PC-3 (cell line): Measurements from ENCODE around the gene EMC1. TPM values are rescaled to one million over a fixed set of nuclear protein-coding genes. Genes with fewer than 3 reads are reported as not detected.

Experiments used
- ATAC-seq: fragments of 200-7000 bp; cut with Tn5 transposase; 2 replicates; pipeline ENCODE4 v1.9.1; 2020; ENCODE audit warnings: mild to moderate bottlenecking, moderate library complexity
- BruUV-seq: library from RNA; stranded (reverse); fragments of 400-500 nt; replicated peaks from 2 replicates; lab custom pipeline; 2021; lab: Mats Ljungman, UMichigan
- CTCF ChIA-PET: fragments of 300-600 bp; sonication (Branson Sonifier 250); formaldehyde crosslinking; loops from one replicate; lab custom pipeline; 2022; ENCODE audit warnings: antibody characterized with exemption; lab: Charles Lee
- POLR2A ChIA-PET: fragments of 300-600 bp; sonication (Branson Sonifier 250); formaldehyde crosslinking; loops from one replicate; lab custom pipeline; 2022; ENCODE audit warnings: antibody characterized with exemption; ENCODE audit not compliant: unreplicated experiment; lab: Charles Lee
- DNase-seq: peaks from one replicate; pipeline ENCODE4 v3.0.0-alpha.2; 2015
- H2AFZ ChIP-seq: fragments of 300-600 bp; sonication (generic); 2 replicates; pipeline ENCODE4 v1.6.0; 2016; ENCODE audit warnings: antibody characterized with exemption, low read length
- H3F3A ChIP-seq: fragments of 300-600 bp; sonication (generic); one replicate; pipeline ENCODE4 v1.6.0; 2017; ENCODE audit warnings: antibody characterized with exemption, low read length, control low read depth, mild to moderate bottlenecking; ENCODE audit not compliant: unreplicated experiment
- H3K27ac ChIP-seq: fragments of 300-600 bp; sonication (generic); 2 replicates; pipeline ENCODE4 v1.5.1; 2016; ENCODE audit warnings: mild to moderate bottlenecking, low read length
- H3K27me3 ChIP-seq: fragments of 300-600 bp; sonication (generic); 2 replicates; pipeline ENCODE4 v1.6.1; 2016; ENCODE audit warnings: low read length, mixed read lengths
- H3K36me3 ChIP-seq: fragments of 300-600 bp; sonication (generic); 2 replicates; pipeline ENCODE4 v1.6.1; 2016; ENCODE audit warnings: low read depth, mixed run types, low read length, mixed read lengths
- H3K4me1 ChIP-seq: fragments of 300-600 bp; sonication (generic); 2 replicates; pipeline ENCODE4 v1.5.1; 2016; ENCODE audit warnings: low read length; ENCODE audit not compliant: insufficient read depth
- H3K4me2 ChIP-seq: fragments of 300-600 bp; sonication (generic); 2 replicates; pipeline ENCODE4 v1.6.0; 2016; ENCODE audit warnings: low read length
- H3K4me3 ChIP-seq: fragments of 300-600 bp; sonication (generic); 2 replicates; pipeline ENCODE4 v1.5.1; 2016; ENCODE audit warnings: mild to moderate bottlenecking, low read length, mixed read lengths
- H3K79me2 ChIP-seq: fragments of 300-600 bp; sonication (generic); 2 replicates; pipeline ENCODE4 v1.6.1; 2017; ENCODE audit warnings: low read length, mixed read lengths
- H3K9ac ChIP-seq: fragments of 300-600 bp; sonication (generic); 2 replicates; pipeline ENCODE4 v1.6.0; 2016; ENCODE audit warnings: mild to moderate bottlenecking, low read length
- H3K9me2 ChIP-seq: fragments of 300-600 bp; sonication (generic); replicated peaks from 2 replicates; pipeline ENCODE4 v1.6.1; 2016; ENCODE audit warnings: mixed run types, low read length, mixed read lengths
- H3K9me3 ChIP-seq: fragments of 300-600 bp; sonication (generic); 2 replicates; pipeline ENCODE4 v1.6.1; 2016; ENCODE audit warnings: low read length, mixed read lengths
- H4K20me1 ChIP-seq: fragments of 300-600 bp; sonication (generic); 2 replicates; pipeline ENCODE4 v1.6.1; 2016; ENCODE audit warnings: low read length, mixed read lengths
- EZH2 ChIP-seq: fragments of 300-600 bp; sonication (generic); IDR thresholded peaks from one replicate; pipeline ENCODE4 v1.6.1; 2017; ENCODE audit warnings: antibody characterized with exemption, mild to moderate bottlenecking, low read length; ENCODE audit not compliant: unreplicated experiment
- EZH2phosphoT487 ChIP-seq: fragments of 300-600 bp; sonication (generic); IDR thresholded peaks from 2 replicates; pipeline ENCODE4 v1.6.1; 2018; ENCODE audit warnings: mild to moderate bottlenecking, antibody characterized with exemption, low read length, borderline replicate concordance
- intact Hi-C: fragments of 100-400 bp; cut with micrococcal nuclease; formaldehyde crosslinking; loops from 2 replicates; pipeline ENCODE4 v1.9.0; 2023
- total RNA-seq: library from RNA; depleted of rRNA; stranded (reverse); fragments of >200 nt; gene quantifications from 2 replicates; pipeline ENCODE4 v1.2.3, GENCODE V29; 2014
- TF ChIP-seq, protein P1 (sequence below): fragments of 300-600 bp; sonication (generic); conservative IDR thresholded peaks from 2 replicates; pipeline ENCODE4 v1.5.1; 2017; ENCODE audit warnings: antibody characterized with exemption, low read depth, mild to moderate bottlenecking, low read length

Gene EMC1
- total RNA-seq, 1 experiment from 2014 or later, result 60.9 TPM

- Histone ChIP-seq H3K9me2 (no peaks in the 10 kb centered on the region), H3K36me3 (peaks cover 22% of the 10 kb centered on the region), H3F3A (no peaks in the 10 kb centered on the region), H3K27me3 (no peaks in the 10 kb centered on the region), H3K4me3 (peak overlapping the region; percentile 17; the same call in 1 of the 2 replicates), H2AFZ (no peak overlapping the region), H3K79me2 (peaks cover 89% of the 10 kb centered on the region), H3K9ac (peak overlapping the region; percentile 30; the same call in 1 of the 2 replicates), H3K4me1 (peaks cover 33% of the 10 kb centered on the region), H3K9me3 (no peaks in the 10 kb centered on the region), H3K4me2 (peak overlapping the region; percentile 50), H4K20me1 (peaks cover 36% of the 10 kb centered on the region), H3K27ac (peak overlapping the region; percentile 80)
- intact Hi-C loops, result loop anchor here (2.0 kb wide), 1 partner anchor 41 kb away; no protein-coding TSS in a partner anchor
- DNase-seq (peak; percentile 90), ATAC-seq (peak; percentile 97)
- CTCF ChIA-PET, result no interaction called here
- no TSS peak for BruUV-seq
- POLR2A ChIA-PET, result no interaction called here
- TF ChIP-seq EZH2 (no peak), EZH2phosphoT487 (no peak)
- TF ChIP-seq, protein P1, sequence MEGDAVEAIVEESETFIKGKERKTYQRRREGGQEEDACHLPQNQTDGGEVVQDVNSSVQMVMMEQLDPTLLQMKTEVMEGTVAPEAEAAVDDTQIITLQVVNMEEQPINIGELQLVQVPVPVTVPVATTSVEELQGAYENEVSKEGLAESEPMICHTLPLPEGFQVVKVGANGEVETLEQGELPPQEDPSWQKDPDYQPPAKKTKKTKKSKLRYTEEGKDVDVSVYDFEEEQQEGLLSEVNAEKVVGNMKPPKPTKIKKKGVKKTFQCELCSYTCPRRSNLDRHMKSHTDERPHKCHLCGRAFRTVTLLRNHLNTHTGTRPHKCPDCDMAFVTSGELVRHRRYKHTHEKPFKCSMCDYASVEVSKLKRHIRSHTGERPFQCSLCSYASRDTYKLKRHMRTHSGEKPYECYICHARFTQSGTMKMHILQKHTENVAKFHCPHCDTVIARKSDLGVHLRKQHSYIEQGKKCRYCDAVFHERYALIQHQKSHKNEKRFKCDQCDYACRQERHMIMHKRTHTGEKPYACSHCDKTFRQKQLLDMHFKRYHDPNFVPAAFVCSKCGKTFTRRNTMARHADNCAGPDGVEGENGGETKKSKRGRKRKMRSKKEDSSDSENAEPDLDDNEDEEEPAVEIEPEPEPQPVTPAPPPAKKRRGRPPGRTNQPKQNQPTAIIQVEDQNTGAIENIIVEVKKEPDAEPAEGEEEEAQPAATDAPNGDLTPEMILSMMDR, result no peak
Observed at GRCh38 chr1:19203440-19203839, 47.9 kb downstream of the EMC1 start.

GRCh38 chr1:19202396-19202795 is 48.9 kb downstream of the EMC1 start:
- ATAC-seq, result no peak
- Histone ChIP-seq H3K9me3 (no peaks in the 10 kb centered on the region), H3K27me3 (no peaks in the 10 kb centered on the region), H3K9ac (no peak overlapping the region), H3K9me2 (no peaks in the 10 kb centered on the region), H4K20me1 (peaks cover 30% of the 10 kb centered on the region), H2AFZ (no peak overlapping the region), H3K36me3 (peaks cover 33% of the 10 kb centered on the region), H3K4me1 (peaks cover 26% of the 10 kb centered on the region), H3K4me3 (no peak overlapping the region), H3F3A (no peaks in the 10 kb centered on the region), H3K4me2 (peak overlapping the region; percentile 50; the same call in 1 of the 2 replicates), H3K27ac (peak overlapping the region; percentile 80), H3K79me2 (peaks cover 79% of the 10 kb centered on the region)
- TF ChIP-seq EZH2phosphoT487 (no peak), EZH2 (no peak)
- TF ChIP-seq, protein P1, result no peak
- intact Hi-C loops, result loop anchor here (2.0 kb wide), 1 partner anchor 40 kb away; no protein-coding TSS in a partner anchor
- DNase-seq, result no peak
- ChIA-PET CTCF (no interaction called here), POLR2A (no interaction called here)
- no TSS peak for BruUV-seq

GRCh38 chr1:19199969-19200604 is 51.2 kb downstream of the EMC1 start:
- peaks cover 22% of the 10 kb centered on the region for H4K20me1 ChIP-seq
- ChIA-PET POLR2A (no interaction called here), CTCF (interaction anchor here (0.6 kb wide), 2 partner anchors 20 to 230 kb away, joined by 4 read pairs; no protein-coding TSS in a partner anchor)
- no peak for DNase-seq
- no peaks in the 10 kb centered on the region for H3K9me3 ChIP-seq
- peaks cover 26% of the 10 kb centered on the region for H3K4me1 ChIP-seq
- intact Hi-C loops, result no loop called here
- TF ChIP-seq, protein P1, result no peak
- no peak for TF ChIP-seq EZH2
- no peak for TF ChIP-seq EZH2phosphoT487
- no peak overlapping the region for H2AFZ ChIP-seq
- no peak overlapping the region for H3K9ac ChIP-seq
- no peaks in the 10 kb centered on the region for H3K27me3 ChIP-seq
- H3K9me2 ChIP-seq, result no peaks in the 10 kb centered on the region
- BruUV-seq, result no TSS peak
- H3K79me2 ChIP-seq, result peaks cover 56% of the 10 kb centered on the region
- ATAC-seq, result no peak
- H3K4me3 ChIP-seq, result no peak overlapping the region
- H3K27ac ChIP-seq, result no peak overlapping the region
- no peak overlapping the region for H3K4me2 ChIP-seq
- H3K36me3 ChIP-seq, result peaks cover 39% of the 10 kb centered on the region
- no peaks in the 10 kb centered on the region for H3F3A ChIP-seq
